OCI-LY3 (cell line): ENCODE data around the gene KYAT1.

Source experiments
- H2AFZ ChIP-seq: fragments of 200-600, 300-600 bp; shearing (Covaris generic); 2 replicates; pipeline ENCODE4 v1.6.0; 2014; ENCODE audit warnings: antibody characterized with exemption, low read depth, low read length
- H3K27ac ChIP-seq: fragments of 200-600, 300-600 bp; sonication (generic); 2 replicates; pipeline ENCODE4 v1.5.1; 2014; ENCODE audit warnings: mild to moderate bottlenecking, low read length, moderate library complexity, mixed read lengths
- H3K27me3 ChIP-seq: fragments of 200-600, 300-600 bp; sonication (generic); 2 replicates; pipeline ENCODE4 v1.6.1; 2014; ENCODE audit warnings: low read depth, low read length, mixed read lengths
- H3K36me3 ChIP-seq: fragments of 200-600, 300-600 bp; sonication (generic); replicated peaks from 2 replicates; pipeline ENCODE3; 2014; ENCODE audit warnings: low read depth, low read length, mixed read lengths
- H3K4me1 ChIP-seq: fragments of 300-600, 200-600 bp; sonication (generic); 2 replicates; pipeline ENCODE4 v1.6.1; 2014; ENCODE audit warnings: low read length, mixed read lengths
- H3K4me2 ChIP-seq: fragments of 200-600, 300-600 bp; sonication (generic); 2 replicates; pipeline ENCODE4 v1.6.1; 2014; ENCODE audit warnings: low read length, mixed read lengths
- H3K4me3 ChIP-seq: fragments of 300-600, 200-600 bp; sonication (generic); 2 replicates; pipeline ENCODE4 v1.5.1; 2014; ENCODE audit warnings: antibody characterized with exemption, mild to moderate bottlenecking, low read length, moderate library complexity
- H3K79me2 ChIP-seq: fragments of 300-600, 200-600 bp; shearing (Covaris generic); 2 replicates; pipeline ENCODE4 v1.6.1; 2014; ENCODE audit warnings: mild to moderate bottlenecking, low read length, mixed read lengths
- H3K9ac ChIP-seq: fragments of 300-600, 200-600 bp; shearing (Covaris generic); 2 replicates; pipeline ENCODE4 v1.6.0; 2014; ENCODE audit warnings: mild to moderate bottlenecking, low read length, moderate library complexity
- H3K9me3 ChIP-seq: fragments of 200-600, 300-600 bp; shearing (Covaris generic); 2 replicates; pipeline ENCODE4 v1.6.1; 2014; ENCODE audit warnings: low read length, mixed read lengths; ENCODE audit not compliant: insufficient read depth
- H4K20me1 ChIP-seq: fragments of 200-600, 300-600 bp; sonication (generic); 2 replicates; pipeline ENCODE4 v1.6.1; 2016; ENCODE audit warnings: low read length, mixed read lengths; ENCODE audit not compliant: insufficient read depth
- EZH2phosphoT487 ChIP-seq: fragments of 200-600 bp; shearing (Covaris generic); IDR thresholded peaks from 2 replicates; pipeline ENCODE4 v1.6.1; 2018; ENCODE audit warnings: antibody characterized with exemption, mixed run types, low read depth
- TF ChIP-seq, protein P1 (sequence below): fragments of 200-600, 300-600 bp; sonication (generic); IDR thresholded peaks from 2 replicates; pipeline ENCODE4 v1.5.1; 2014; ENCODE audit warnings: antibody characterized with exemption, low read length, low read depth

KYAT1 gene

DNA sequence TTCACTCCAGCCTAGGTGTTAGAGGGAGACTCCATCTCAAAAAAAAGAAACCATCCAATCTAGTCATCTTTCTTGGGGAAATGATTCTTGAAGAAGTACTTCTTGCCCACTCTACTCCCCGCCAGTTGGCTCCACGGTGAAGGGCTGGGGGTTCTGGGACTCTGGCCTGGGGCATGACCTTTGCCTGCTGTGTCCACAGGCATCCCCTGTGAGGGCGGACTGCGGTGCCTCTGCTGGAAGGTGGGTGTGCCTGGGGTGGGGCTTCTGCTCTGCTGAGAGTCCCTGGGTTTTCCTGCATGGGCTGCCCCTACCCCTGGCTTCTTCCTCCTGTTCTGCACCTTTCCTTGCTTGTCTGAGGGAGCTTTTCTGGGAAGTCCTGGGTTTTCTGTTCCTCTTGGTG is 91.2 kb downstream of the KYAT1 start:
- Histone ChIP-seq H3K9me3 (no peaks in the 10 kb centered on the region), H3K4me2 (no peak overlapping the region), H3K36me3 (peaks cover 13% of the 10 kb centered on the region), H3K4me3 (no peak overlapping the region), H2AFZ (no peak overlapping the region), H3K4me1 (peaks cover 13% of the 10 kb centered on the region), H3K27ac (no peak overlapping the region), H3K9ac (no peak overlapping the region), H4K20me1 (no peaks in the 10 kb centered on the region), H3K79me2 (peaks cover 16% of the 10 kb centered on the region), H3K27me3 (no peaks in the 10 kb centered on the region)
- TF ChIP-seq, protein P1, sequence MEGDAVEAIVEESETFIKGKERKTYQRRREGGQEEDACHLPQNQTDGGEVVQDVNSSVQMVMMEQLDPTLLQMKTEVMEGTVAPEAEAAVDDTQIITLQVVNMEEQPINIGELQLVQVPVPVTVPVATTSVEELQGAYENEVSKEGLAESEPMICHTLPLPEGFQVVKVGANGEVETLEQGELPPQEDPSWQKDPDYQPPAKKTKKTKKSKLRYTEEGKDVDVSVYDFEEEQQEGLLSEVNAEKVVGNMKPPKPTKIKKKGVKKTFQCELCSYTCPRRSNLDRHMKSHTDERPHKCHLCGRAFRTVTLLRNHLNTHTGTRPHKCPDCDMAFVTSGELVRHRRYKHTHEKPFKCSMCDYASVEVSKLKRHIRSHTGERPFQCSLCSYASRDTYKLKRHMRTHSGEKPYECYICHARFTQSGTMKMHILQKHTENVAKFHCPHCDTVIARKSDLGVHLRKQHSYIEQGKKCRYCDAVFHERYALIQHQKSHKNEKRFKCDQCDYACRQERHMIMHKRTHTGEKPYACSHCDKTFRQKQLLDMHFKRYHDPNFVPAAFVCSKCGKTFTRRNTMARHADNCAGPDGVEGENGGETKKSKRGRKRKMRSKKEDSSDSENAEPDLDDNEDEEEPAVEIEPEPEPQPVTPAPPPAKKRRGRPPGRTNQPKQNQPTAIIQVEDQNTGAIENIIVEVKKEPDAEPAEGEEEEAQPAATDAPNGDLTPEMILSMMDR = no peak
- no peak for TF ChIP-seq EZH2phosphoT487

DNA sequence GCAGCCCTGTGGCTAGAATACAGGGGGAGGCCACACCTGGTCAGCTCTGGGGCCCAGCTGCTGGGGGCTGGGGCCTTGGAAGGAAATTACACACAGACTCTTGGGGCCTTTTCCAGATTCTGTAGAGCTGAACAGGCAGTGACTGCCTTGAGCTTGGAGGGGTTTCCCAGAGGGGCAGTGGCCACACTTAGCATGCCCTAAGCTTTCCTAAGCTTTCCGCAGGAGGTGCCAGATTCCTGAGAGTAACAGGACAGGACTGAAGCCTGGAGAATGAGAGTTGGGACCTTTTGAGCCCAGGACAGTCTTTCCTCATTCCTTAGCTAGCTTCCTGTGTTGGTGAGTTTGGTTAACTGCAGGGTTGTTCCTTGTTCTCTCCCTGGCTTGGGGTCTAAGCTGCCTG is 93.3 kb downstream of the KYAT1 start:
- peaks cover 18% of the 10 kb centered on the region for H3K4me1 ChIP-seq
- H3K27ac ChIP-seq = no peak overlapping the region
- no peak overlapping the region for H2AFZ ChIP-seq
- peak overlapping the region; percentile 94 for H3K4me2 ChIP-seq
- no peak for TF ChIP-seq EZH2phosphoT487
- TF ChIP-seq, protein P1 = no peak
- no peaks in the 10 kb centered on the region for H3K9me3 ChIP-seq
- no peaks in the 10 kb centered on the region for H4K20me1 ChIP-seq
- no peaks in the 10 kb centered on the region for H3K27me3 ChIP-seq
- H3K79me2 ChIP-seq = peaks cover 16% of the 10 kb centered on the region
- H3K9ac ChIP-seq = no peak overlapping the region
- H3K36me3 ChIP-seq = peaks cover 10% of the 10 kb centered on the region
- H3K4me3 ChIP-seq = peak overlapping the region; percentile 92; the same call in 1 of the 2 replicates

DNA sequence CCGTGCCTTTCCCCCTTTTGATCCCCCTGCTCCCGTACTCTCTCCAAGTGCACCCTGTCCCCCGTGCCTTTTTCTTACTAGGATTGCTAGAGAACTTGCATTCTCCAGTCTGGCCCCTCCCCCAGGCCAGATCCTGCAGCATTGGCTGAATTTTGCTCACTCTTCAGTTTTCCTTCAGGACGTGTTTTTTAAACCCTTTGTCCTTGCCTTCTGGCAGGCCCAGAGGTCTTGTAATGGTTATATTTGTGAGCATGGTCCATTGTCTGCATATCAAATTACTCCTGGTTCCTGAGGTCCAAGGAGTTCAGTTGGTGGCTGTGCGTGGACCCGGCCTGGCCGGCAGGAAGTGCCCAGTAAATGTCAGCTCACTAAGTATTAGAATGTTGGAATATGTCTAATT is 94.1 kb downstream of the KYAT1 start:
- peak overlapping the region; percentile 94 for H3K4me2 ChIP-seq
- H2AFZ ChIP-seq = no peak overlapping the region
- H3K9me3 ChIP-seq = no peaks in the 10 kb centered on the region
- H3K4me3 ChIP-seq = peak overlapping the region; percentile 92
- H3K79me2 ChIP-seq = peaks cover 16% of the 10 kb centered on the region
- H3K27me3 ChIP-seq = no peaks in the 10 kb centered on the region
- H3K27ac ChIP-seq = no peak overlapping the region
- peaks cover 7% of the 10 kb centered on the region for H3K36me3 ChIP-seq
- no peaks in the 10 kb centered on the region for H4K20me1 ChIP-seq
- H3K9ac ChIP-seq = peak overlapping the region; percentile 80
- no peak for TF ChIP-seq EZH2phosphoT487
- TF ChIP-seq, protein P1 = no peak
- H3K4me1 ChIP-seq = peaks cover 21% of the 10 kb centered on the region

DNA sequence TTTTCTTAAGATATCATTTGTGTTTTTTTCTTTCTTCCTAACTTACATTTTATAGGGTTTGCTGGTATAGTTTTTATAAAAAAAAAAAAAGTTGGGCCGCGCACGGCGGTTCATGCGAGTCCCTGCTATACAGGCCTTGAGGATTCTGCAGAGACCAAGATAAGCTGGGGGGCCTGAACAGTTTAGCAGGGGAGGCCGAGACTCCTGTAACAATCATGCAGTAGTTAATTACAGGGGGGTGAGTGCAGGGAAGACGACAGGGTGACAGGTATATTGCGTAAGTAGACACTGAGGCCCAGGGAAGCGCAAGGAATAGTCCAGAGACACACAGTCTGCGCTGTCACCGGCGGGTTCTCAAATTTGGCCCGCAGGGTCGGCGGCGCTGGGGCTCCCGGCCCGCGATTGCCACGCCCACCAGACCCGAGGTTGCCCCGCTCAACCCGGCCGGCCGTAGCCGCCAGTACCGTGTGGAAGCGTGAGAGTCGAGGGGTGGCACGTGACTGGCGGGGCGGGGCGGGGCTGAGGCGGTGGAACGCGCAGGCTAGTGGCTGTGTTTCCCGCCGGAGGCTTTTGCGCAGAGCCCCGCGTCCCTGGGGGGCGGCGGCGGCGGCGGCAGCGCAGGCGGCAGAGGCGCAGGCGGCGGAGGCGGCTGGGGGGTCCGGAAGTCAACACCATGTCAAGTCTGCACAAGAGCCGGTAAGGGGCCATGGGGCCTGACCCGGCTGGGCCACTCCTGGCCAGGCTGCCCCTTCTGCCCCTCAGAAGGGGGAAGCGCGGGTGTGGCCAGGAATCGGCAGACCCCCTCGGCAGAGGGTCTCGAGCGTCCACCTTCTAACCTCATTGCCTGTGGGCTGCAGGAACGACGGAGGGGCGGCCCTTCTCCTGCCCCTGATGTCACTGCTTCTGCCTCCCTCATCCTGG is 94.8 kb downstream of the KYAT1 start, which contains the start of gene TBC1D13:
TBC1D13 (plus strand) TSS at position 573 of the 921 bp plus-strand sequence; CDS start at position 674, 101 bp downstream.
- H3K9me3 ChIP-seq = no peaks in the 10 kb centered on the region
- no peaks in the 10 kb centered on the region for H3K27me3 ChIP-seq
- H3K27ac ChIP-seq = peak within 1 kb of the TSS; percentile 37
- H4K20me1 ChIP-seq = no peaks in the 10 kb centered on the region
- H3K79me2 ChIP-seq = peaks cover 16% of the 10 kb centered on the region
- no peaks in the 10 kb centered on the region for H3K36me3 ChIP-seq
- H3K4me1 ChIP-seq = peaks cover 21% of the 10 kb centered on the region
- H3K4me2 ChIP-seq = peak within 1 kb of the TSS; percentile 94
- peak within 1 kb of the TSS; percentile 80 for H3K9ac ChIP-seq
- peak within 1 kb of the TSS; percentile 93 for H2AFZ ChIP-seq
- peak within 1 kb of the TSS; percentile 92 for H3K4me3 ChIP-seq
- TF ChIP-seq, protein P1 = no peak
- TF ChIP-seq EZH2phosphoT487 = no peak
